ENCODE data around the gene C11orf97.
A peak's percentile ranks its signal among the peaks of the same experiment; 100 is the strongest.

C11orf97 gene

GRCh38 chr11:94524341-94524740 lies 12.1 kb downstream of the C11orf97 start:
- DNase-seq (ENCODE audit: low read depth in 4 of 4, low spot score in 1 of 4), result no peak

DNA sequence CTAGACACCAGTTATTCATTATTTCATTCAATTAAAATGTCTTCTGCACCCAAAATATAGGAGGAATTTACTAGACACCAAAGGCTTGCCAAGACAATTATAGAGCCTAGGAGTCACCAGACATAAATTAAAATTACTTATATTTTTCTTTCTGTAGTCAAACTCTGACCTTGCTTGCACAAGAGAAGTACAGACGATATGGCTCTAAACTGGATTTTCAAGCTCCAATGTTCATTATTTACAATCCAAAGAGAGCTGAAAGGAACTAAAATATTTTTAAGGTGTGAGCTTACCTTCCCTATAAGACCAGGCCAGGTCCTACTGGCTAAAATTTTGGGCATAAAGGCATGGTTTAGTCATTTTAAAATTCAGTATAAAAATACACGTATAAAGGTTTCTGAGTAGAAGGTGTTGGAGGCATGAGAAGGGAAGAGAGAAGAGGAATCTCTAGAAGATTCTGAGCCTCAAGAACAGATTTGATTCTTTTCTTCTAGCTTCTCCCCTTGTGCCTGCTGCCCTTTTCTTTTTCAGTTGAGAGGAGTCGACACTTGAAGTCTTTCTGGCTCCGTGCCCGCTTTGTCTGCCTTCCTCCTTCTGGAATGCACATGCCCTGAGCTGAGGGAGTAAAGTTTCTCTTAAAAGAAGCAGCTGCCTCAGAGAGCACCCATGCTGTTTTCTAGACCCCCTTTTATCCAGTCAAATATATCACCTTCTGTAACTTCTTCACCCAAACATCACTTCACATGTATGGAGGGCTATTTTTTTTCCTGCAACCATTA lies 13.5 kb downstream of the C11orf97 start:
- no peak for DNase-seq (ENCODE audit: low read depth in 4 of 4, low spot score in 1 of 4)

- no peak for DNase-seq (ENCODE audit: low read depth in 4 of 4, low spot score in 1 of 4)
Measured at GRCh38 chr11:94526645-94527438, 14.6 kb downstream of the C11orf97 start.

- DNase-seq (ENCODE audit: low read depth in 4 of 4, low spot score in 1 of 4), result no peak
Measured at GRCh38 chr11:94528551-94528950, 16.3 kb downstream of the C11orf97 start.

DNA sequence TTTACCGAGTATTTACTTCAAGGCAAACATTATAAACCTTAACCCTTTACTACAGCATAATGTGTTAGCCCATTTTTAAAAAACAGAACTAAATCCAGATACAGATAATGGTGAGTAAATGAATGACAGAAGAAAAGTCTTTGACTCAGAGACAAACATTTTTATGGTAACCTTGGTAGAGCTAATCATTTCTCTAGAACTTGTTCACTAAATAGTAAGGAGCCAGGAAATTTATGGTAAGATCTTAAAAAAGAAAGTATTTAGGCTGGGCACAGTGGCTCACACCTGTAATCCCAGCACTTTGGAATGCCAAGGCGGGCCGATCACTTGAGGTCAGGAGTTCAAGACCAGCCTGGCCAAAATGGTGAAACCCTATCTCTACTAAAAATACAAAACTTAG lies 19.9 kb downstream of the C11orf97 start:
- DNase-seq (ENCODE audit: low read depth in 4 of 4, low spot score in 1 of 4), result no peak

DNA sequence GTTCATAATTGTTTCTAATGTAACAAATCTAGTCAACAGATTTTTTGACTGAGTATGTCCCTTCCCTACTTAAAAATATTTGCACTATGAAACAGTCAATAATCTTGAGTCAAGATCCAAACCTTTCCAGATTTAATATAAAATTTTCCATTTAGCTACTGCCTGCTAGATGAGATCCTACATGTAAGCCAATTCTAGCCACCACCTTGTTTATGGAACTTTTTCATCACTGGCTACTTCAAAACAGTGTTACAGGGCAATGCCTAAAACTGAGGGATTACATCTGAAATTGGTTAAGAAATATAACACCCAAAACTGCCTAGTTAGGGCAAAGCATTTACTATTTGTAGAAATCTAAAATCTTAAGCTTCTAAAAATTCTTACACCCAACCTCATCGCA lies 20.9 kb downstream of the C11orf97 start:
- DNase-seq (ENCODE audit: low read depth in 4 of 4, low spot score in 1 of 4), result no peak

- DNase-seq (ENCODE audit: low read depth in 4 of 4, low spot score in 1 of 4), result no peak
Measured at GRCh38 chr11:94533696-94534630, 21.7 kb downstream of the C11orf97 start.

DNA sequence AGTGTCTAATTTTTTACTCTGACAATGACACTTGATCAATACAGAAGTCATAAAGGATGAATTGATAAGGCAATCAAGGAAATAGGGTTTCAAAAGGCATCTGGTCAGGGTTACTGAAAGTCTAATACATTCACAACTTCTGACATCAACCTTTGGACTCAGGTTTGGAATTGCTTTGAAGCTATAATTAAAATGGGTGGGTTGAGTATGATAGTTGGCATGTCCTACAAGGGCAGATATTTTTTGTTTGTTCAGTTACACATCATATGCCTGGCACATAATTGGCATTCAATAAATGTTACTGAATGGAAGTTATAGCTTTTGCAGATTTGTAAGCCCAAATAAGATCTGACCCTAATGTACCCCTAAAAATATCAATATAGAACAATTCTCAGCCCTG lies 24.1 kb downstream of the C11orf97 start:
- no peak for DNase-seq (ENCODE audit: low read depth in 4 of 4, low spot score in 1 of 4)

- DNase-seq (ENCODE audit: low read depth in 4 of 4, low spot score in 1 of 4), result no peak
Measured at GRCh38 chr11:94537031-94537600, 24.9 kb downstream of the C11orf97 start.

GRCh38 chr11:94539420-94539819 lies 27.2 kb downstream of the C11orf97 start:
- no peak for DNase-seq (ENCODE audit: low read depth in 4 of 4, low spot score in 1 of 4)

- peak; percentile 39 to 72 (median 51) for DNase-seq (ENCODE audit: low read depth in 4 of 4, low spot score in 1 of 4)
Measured at GRCh38 chr11:94543695-94544645, 31.7 kb downstream of the C11orf97 start, which contains the start of gene FUT4. Gene FUT4, plus strand, starts transcription at chr11:94543921. Its CDS starts 213 bp downstream, at chr11:94544134.

DNA sequence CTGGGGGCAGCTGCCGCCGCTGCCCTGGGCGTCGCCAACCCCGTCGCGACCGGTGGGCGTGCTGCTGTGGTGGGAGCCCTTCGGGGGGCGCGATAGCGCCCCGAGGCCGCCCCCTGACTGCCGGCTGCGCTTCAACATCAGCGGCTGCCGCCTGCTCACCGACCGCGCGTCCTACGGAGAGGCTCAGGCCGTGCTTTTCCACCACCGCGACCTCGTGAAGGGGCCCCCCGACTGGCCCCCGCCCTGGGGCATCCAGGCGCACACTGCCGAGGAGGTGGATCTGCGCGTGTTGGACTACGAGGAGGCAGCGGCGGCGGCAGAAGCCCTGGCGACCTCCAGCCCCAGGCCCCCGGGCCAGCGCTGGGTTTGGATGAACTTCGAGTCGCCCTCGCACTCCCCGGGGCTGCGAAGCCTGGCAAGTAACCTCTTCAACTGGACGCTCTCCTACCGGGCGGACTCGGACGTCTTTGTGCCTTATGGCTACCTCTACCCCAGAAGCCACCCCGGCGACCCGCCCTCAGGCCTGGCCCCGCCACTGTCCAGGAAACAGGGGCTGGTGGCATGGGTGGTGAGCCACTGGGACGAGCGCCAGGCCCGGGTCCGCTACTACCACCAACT lies 32.5 kb downstream of the C11orf97 start:
- DNase-seq (ENCODE audit: low read depth in 4 of 4, low spot score in 1 of 4), result peak in 1 of 4 experiments; percentile 11

DNA sequence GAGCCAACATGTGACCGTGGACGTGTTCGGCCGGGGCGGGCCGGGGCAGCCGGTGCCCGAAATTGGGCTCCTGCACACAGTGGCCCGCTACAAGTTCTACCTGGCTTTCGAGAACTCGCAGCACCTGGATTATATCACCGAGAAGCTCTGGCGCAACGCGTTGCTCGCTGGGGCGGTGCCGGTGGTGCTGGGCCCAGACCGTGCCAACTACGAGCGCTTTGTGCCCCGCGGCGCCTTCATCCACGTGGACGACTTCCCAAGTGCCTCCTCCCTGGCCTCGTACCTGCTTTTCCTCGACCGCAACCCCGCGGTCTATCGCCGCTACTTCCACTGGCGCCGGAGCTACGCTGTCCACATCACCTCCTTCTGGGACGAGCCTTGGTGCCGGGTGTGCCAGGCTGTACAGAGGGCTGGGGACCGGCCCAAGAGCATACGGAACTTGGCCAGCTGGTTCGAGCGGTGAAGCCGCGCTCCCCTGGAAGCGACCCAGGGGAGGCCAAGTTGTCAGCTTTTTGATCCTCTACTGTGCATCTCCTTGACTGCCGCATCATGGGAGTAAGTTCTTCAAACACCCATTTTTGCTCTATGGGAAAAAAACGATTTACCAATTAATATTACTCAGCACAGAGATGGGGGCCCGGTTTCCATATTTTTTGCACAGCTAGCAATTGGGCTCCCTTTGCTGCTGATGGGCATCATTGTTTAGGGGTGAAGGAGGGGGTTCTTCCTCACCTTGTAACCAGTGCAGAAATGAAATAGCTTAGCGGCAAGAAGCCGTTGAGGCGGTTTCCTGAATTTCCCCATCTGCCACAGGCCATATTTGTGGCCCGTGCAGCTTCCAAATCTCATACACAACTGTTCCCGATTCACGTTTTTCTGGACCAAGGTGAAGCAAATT lies 33.3 kb downstream of the C11orf97 start:
- no peak for DNase-seq (ENCODE audit: low read depth in 4 of 4, low spot score in 1 of 4)

- DNase-seq (ENCODE audit: low read depth in 4 of 4, low spot score in 1 of 4), result no peak
Measured at GRCh38 chr11:94546162-94546470, 33.9 kb downstream of the C11orf97 start.

DNA sequence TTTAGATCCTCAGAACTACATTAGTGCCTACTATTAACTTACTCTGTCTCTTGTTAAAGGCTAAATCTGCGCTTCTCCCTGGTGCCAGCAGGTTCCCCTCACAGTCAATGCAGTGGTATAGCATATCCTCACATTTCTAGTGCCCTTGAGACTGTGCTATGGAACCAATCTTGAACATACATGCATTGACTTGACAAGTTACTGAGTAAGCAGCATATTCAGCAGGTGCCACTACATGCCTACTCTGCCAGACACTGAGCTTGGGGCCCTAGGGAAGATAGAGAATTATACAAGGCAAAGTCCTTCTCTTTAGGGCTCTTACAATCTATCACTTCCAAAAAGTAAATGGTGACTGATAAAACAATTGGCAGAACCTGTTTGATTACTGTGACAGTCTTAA lies 34.6 kb downstream of the C11orf97 start:
- no peak for DNase-seq (ENCODE audit: low read depth in 4 of 4, low spot score in 1 of 4)

DNA sequence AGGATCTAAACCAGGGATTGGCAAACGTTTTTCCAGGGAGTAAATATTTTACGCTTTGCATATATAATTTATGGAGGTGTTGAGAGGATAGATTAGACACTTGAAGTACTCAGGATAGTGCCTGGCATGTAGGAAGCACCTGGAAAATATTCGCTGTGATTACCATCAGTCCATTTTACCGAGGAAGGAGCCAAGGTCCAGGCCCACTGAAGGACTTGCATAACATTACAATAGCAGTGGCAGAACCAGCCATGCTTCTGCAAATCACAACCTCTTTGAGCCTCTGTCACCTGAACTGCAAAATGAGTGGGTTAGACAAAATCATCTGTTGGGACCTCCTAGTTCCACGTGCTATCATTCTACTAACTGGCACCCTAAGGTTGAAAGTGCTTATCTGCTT lies 36.9 kb downstream of the C11orf97 start:
- no peak for DNase-seq (ENCODE audit: low read depth in 4 of 4, low spot score in 1 of 4)

GRCh38 chr11:94550513-94550912 lies 38.3 kb downstream of the C11orf97 start:
- DNase-seq (ENCODE audit: low read depth in 4 of 4, low spot score in 1 of 4), result no peak

- DNase-seq (ENCODE audit: low read depth in 4 of 4, low spot score in 1 of 4), result no peak
Measured at GRCh38 chr11:94553938-94554337, 41.7 kb downstream of the C11orf97 start.

Measured in stimulated activated CD4-positive, alpha-beta T cell treated with anti-CD3 and anti-CD28 coated beads, Interleukin-1b, Interleukin-23, amount 100 ng/mL, for 24 hours (primary cell).